ENCODE measurements around the gene PIGU. TPM values are rescaled to one million over a fixed set of nuclear protein-coding genes. Genes with fewer than 3 reads are reported as not detected.

PIGU gene
- total and polyA plus RNA-seq, 9 of the 15 experiments (the other 6 are each of a cell fraction or from before 2014, with no cell fraction given) = 6.5 to 100 (median 28.1) TPM

DNA sequence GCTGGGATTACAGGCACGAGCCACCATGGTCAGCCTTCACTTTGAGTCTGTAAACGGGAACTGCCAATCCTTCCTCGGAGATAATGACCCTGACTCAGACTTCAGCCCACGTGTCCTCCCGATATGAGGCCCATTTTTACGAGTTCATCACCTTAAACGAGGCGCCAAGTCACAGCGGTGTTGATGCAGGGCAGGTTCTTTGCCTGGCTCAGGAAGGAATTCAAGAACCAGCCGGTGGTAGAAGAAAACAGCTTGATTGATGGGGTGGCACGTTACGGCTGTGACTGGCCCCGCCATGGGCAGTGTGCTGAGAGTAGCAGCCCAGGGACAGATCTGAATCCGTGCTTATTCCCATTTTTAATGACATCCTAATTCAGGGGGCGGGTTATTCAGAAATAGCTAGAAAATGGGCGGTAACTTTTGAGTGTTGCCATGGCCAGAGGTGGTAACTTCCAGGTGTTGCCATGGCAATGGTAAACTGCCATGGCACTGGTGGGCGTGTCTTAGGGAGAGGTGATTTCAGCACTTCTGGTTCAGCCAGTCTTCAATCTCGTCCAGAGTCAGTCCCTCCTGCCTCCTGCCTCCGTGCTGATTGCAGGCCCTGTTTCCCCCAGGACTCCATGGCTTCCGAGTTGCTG lies 127.5 kb downstream of the PIGU start (continued):
- TF ChIP-seq, protein P1, sequence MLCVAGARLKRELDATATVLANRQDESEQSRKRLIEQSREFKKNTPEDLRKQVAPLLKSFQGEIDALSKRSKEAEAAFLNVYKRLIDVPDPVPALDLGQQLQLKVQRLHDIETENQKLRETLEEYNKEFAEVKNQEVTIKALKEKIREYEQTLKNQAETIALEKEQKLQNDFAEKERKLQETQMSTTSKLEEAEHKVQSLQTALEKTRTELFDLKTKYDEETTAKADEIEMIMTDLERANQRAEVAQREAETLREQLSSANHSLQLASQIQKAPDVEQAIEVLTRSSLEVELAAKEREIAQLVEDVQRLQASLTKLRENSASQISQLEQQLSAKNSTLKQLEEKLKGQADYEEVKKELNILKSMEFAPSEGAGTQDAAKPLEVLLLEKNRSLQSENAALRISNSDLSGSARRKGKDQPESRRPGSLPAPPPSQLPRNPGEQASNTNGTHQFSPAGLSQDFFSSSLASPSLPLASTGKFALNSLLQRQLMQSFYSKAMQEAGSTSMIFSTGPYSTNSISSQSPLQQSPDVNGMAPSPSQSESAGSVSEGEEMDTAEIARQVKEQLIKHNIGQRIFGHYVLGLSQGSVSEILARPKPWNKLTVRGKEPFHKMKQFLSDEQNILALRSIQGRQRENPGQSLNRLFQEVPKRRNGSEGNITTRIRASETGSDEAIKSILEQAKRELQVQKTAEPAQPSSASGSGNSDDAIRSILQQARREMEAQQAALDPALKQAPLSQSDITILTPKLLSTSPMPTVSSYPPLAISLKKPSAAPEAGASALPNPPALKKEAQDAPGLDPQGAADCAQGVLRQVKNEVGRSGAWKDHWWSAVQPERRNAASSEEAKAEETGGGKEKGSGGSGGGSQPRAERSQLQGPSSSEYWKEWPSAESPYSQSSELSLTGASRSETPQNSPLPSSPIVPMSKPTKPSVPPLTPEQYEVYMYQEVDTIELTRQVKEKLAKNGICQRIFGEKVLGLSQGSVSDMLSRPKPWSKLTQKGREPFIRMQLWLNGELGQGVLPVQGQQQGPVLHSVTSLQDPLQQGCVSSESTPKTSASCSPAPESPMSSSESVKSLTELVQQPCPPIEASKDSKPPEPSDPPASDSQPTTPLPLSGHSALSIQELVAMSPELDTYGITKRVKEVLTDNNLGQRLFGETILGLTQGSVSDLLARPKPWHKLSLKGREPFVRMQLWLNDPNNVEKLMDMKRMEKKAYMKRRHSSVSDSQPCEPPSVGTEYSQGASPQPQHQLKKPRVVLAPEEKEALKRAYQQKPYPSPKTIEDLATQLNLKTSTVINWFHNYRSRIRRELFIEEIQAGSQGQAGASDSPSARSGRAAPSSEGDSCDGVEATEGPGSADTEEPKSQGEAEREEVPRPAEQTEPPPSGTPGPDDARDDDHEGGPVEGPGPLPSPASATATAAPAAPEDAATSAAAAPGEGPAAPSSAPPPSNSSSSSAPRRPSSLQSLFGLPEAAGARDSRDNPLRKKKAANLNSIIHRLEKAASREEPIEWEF (CRISPR knock-in tag; IDR thresholded peaks at IDR 0.05) = no peak
- TF ChIP-seq TEAD4 (IDR thresholded peaks at IDR 0.05; ENCODE audit: low read length) (no peak; the same call in 1 of the 2 replicates), TEAD4 (CRISPR knock-in tag; IDR thresholded peaks at IDR 0.05; ENCODE audit: borderline replicate concordance) (no peak), TEAD2 (tag; IDR thresholded peaks at IDR 0.05) (no peak), ZNF3 (CRISPR knock-in tag; IDR thresholded peaks at IDR 0.05) (no peak), NR2C1 (IDR thresholded peaks at IDR 0.05) (no peak), NR2C1 (tag; IDR thresholded peaks at IDR 0.05) (no peak), ZNF668 (CRISPR knock-in tag; IDR thresholded peaks at IDR 0.05) (no peak), HDAC3 (IDR thresholded peaks at IDR 0.05; ENCODE audit: borderline replicate concordance, partially characterized antibody) (no peak), BMI1 (IDR thresholded peaks at IDR 0.05; ENCODE audit: low read length) (peak; percentile 51; the same call in 1 of the 2 replicates), PTBP1 (IDR thresholded peaks at IDR 0.05; ENCODE audit: low read depth, low read length) (no peak), TCFL5 (CRISPR knock-in tag; conservative IDR thresholded peaks at IDR 0.05) (no peak), RFX5 (IDR thresholded peaks at IDR 0.05; ENCODE audit: low read depth, low read length) (no peak), ZNF766 (CRISPR knock-in tag; conservative IDR thresholded peaks at IDR 0.05) (no peak), HDAC2 (IDR thresholded peaks at IDR 0.05) (no peak), BRCA1 (IDR thresholded peaks at IDR 0.05) (no peak), BRCA1 (CRISPR knock-in tag; IDR thresholded peaks at IDR 0.05) (0 out of 2 replicates have a peak, but pooled peaks have one; percentile 55), BACH1 (tag; IDR thresholded peaks at IDR 0.05) (no peak), ZNF584 (CRISPR knock-in tag; IDR thresholded peaks at IDR 0.05; ENCODE audit: low read depth) (no peak), ZNF143 (CRISPR knock-in tag; IDR thresholded peaks at IDR 0.05) (no peak), PYGO2 (tag; IDR thresholded peaks at IDR 0.05) (no peak), NFIX (CRISPR knock-in tag; IDR thresholded peaks at IDR 0.05; ENCODE audit: low read depth) (no peak), TAL1 (IDR thresholded peaks at IDR 0.05) (no peak), YY1 (IDR thresholded peaks at IDR 0.05; ENCODE audit: borderline replicate concordance in 1 of 3, control insufficient read depth in 1 of 3, extremely low read depth in 1 of 3, insufficient read depth in 3 of 3, insufficient read length in 1 of 3, insufficient replicate concordance in 2 of 3, low read depth in 1 of 3, low read length in 2 of 3) (no peak), ZNF79 (CRISPR knock-in tag; IDR thresholded peaks at IDR 0.05; ENCODE audit: low read depth) (no peak)
- TF ChIP-seq, protein P2, sequence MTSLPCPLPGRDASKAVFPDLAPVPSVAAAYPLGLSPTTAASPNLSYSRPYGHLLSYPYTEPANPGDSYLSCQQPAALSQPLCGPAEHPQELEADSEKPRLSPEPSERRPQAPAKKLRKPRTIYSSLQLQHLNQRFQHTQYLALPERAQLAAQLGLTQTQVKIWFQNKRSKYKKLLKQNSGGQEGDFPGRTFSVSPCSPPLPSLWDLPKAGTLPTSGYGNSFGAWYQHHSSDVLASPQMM (CRISPR knock-in tag; IDR thresholded peaks at IDR 0.05) = no peak

Data from K562 (cell line).